H1 (cell line): ENCODE data around the gene ATXN2L. TPM values are rescaled to one million over a fixed set of nuclear protein-coding genes. Genes with fewer than 3 reads are reported as not detected.

Source experiments
- BACH1 ChIP-seq: IDR thresholded peaks from 2 replicates; pipeline ENCODE4 v1.6.1; 2012; ENCODE audit warnings: low read length, improper control_type of control experiment
- CEBPB ChIP-seq: IDR thresholded peaks from 2 replicates; pipeline ENCODE4 v1.6.1; 2012; ENCODE audit warnings: low read depth, low read length
- CHD2 ChIP-seq: IDR thresholded peaks from 2 replicates; pipeline ENCODE4 v1.6.1; 2012; ENCODE audit warnings: low read length, improper control_type of control experiment
- GTF2F1 ChIP-seq: IDR thresholded peaks from 2 replicates; pipeline ENCODE4 v1.6.1; 2012; ENCODE audit warnings: low read depth, low read length, improper control_type of control experiment, borderline replicate concordance
- JUND ChIP-seq: IDR thresholded peaks from 2 replicates; pipeline ENCODE4 v1.6.1; 2011; ENCODE audit warnings: mild to moderate bottlenecking, improper control_type of control experiment, low read length
- POLR2AphosphoS5 ChIP-seq: IDR thresholded peaks from 2 replicates; pipeline ENCODE4 v1.6.1; 2011; ENCODE audit warnings: low read depth, low read length
- SAP30 ChIP-seq: fragments of 300-600 bp; sonication (generic); IDR thresholded peaks from 2 replicates; pipeline ENCODE4 v1.7.1; 2012; ENCODE audit warnings: low read length, moderate library complexity, mild to moderate bottlenecking, inconsistent platforms; ENCODE audit not compliant: insufficient read depth, insufficient replicate concordance
- SIX5 ChIP-seq: IDR thresholded peaks from 2 replicates; pipeline ENCODE4 v1.6.1; 2011; ENCODE audit warnings: mild to moderate bottlenecking, low read depth, low read length
- polyA plus RNA-seq, 7 experiments: library from polyadenylated mRNA; depleted of rRNA in 3 of 7; stranded (reverse) in 5 of 7; unstranded in 2 of 7; fragments of >200 nt in 5 of 7; fragments of 200-250 nt in 2 of 7; gene quantifications; 1 replicate in 5 of 7; 2 replicates in 1 of 7; 4 replicates in 1 of 7; pipeline versions ENCODE4 v1.2.1 to v1.2.3, GENCODE V29; 2011 to 2013; ENCODE audit warnings: missing spikeins in 2 of 7, mixed read lengths in 2 of 7
- total RNA-seq: library from RNA; stranded (reverse); fragmentation: NEBNext Ultra II Directional; extraction: Animal tissue kit (Norgen Biotek cat#: 25700); gene quantifications from 2 replicates; pipeline ENCODE4 v1.2.1, GENCODE V29; 2021
- TF ChIP-seq, protein P1 (sequence below): fragments of 300-600 bp; sonication (generic); IDR thresholded peaks from 2 replicates; pipeline ENCODE4 v1.7.1; 2012; ENCODE audit warnings: low read length, moderate library complexity, mild to moderate bottlenecking, inconsistent platforms; ENCODE audit not compliant: insufficient replicate concordance
- TF ChIP-seq, protein P2 (sequence below): IDR thresholded peaks from 2 replicates; pipeline ENCODE4 v1.6.1; 2012; ENCODE audit warnings: low read length, inconsistent platforms

Gene ATXN2L
- total and polyA plus RNA-seq, 2 of the 8 experiments (the other 6 are each of a cell fraction or from before 2014, with no cell fraction given): 79.1 to 227 TPM

DNA sequence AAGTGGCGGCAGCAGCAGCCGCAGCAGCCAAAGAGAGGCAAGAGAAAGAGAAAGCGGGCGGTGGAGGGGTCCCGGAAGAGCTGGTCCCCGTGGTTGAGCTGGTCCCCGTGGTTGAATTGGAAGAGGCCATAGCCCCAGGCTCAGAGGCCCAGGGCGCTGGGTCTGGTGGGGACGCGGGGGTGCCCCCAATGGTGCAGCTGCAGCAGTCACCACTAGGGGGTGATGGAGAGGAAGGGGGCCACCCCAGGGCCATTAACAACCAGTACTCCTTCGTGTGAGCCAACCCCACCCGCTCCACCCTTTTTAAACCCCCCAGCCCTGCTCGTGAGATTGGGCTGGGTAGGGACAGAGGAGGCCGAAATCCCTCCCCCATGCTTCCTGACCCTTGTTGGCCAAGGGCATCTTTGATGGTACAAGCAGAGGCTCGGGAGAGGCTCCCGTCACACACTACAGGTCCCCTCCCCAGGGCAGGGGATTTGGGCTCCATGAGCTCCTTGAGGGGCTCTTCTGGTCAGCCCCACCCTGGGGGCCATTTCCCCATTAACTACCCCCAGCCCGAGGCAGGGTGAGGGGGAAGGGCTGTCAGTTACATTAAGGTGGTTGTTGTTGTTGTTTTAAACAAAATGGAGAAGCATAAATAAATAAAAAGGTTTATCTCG, 50.9 kb downstream of the ATXN2L start (continued):
- TF ChIP-seq, protein P1, sequence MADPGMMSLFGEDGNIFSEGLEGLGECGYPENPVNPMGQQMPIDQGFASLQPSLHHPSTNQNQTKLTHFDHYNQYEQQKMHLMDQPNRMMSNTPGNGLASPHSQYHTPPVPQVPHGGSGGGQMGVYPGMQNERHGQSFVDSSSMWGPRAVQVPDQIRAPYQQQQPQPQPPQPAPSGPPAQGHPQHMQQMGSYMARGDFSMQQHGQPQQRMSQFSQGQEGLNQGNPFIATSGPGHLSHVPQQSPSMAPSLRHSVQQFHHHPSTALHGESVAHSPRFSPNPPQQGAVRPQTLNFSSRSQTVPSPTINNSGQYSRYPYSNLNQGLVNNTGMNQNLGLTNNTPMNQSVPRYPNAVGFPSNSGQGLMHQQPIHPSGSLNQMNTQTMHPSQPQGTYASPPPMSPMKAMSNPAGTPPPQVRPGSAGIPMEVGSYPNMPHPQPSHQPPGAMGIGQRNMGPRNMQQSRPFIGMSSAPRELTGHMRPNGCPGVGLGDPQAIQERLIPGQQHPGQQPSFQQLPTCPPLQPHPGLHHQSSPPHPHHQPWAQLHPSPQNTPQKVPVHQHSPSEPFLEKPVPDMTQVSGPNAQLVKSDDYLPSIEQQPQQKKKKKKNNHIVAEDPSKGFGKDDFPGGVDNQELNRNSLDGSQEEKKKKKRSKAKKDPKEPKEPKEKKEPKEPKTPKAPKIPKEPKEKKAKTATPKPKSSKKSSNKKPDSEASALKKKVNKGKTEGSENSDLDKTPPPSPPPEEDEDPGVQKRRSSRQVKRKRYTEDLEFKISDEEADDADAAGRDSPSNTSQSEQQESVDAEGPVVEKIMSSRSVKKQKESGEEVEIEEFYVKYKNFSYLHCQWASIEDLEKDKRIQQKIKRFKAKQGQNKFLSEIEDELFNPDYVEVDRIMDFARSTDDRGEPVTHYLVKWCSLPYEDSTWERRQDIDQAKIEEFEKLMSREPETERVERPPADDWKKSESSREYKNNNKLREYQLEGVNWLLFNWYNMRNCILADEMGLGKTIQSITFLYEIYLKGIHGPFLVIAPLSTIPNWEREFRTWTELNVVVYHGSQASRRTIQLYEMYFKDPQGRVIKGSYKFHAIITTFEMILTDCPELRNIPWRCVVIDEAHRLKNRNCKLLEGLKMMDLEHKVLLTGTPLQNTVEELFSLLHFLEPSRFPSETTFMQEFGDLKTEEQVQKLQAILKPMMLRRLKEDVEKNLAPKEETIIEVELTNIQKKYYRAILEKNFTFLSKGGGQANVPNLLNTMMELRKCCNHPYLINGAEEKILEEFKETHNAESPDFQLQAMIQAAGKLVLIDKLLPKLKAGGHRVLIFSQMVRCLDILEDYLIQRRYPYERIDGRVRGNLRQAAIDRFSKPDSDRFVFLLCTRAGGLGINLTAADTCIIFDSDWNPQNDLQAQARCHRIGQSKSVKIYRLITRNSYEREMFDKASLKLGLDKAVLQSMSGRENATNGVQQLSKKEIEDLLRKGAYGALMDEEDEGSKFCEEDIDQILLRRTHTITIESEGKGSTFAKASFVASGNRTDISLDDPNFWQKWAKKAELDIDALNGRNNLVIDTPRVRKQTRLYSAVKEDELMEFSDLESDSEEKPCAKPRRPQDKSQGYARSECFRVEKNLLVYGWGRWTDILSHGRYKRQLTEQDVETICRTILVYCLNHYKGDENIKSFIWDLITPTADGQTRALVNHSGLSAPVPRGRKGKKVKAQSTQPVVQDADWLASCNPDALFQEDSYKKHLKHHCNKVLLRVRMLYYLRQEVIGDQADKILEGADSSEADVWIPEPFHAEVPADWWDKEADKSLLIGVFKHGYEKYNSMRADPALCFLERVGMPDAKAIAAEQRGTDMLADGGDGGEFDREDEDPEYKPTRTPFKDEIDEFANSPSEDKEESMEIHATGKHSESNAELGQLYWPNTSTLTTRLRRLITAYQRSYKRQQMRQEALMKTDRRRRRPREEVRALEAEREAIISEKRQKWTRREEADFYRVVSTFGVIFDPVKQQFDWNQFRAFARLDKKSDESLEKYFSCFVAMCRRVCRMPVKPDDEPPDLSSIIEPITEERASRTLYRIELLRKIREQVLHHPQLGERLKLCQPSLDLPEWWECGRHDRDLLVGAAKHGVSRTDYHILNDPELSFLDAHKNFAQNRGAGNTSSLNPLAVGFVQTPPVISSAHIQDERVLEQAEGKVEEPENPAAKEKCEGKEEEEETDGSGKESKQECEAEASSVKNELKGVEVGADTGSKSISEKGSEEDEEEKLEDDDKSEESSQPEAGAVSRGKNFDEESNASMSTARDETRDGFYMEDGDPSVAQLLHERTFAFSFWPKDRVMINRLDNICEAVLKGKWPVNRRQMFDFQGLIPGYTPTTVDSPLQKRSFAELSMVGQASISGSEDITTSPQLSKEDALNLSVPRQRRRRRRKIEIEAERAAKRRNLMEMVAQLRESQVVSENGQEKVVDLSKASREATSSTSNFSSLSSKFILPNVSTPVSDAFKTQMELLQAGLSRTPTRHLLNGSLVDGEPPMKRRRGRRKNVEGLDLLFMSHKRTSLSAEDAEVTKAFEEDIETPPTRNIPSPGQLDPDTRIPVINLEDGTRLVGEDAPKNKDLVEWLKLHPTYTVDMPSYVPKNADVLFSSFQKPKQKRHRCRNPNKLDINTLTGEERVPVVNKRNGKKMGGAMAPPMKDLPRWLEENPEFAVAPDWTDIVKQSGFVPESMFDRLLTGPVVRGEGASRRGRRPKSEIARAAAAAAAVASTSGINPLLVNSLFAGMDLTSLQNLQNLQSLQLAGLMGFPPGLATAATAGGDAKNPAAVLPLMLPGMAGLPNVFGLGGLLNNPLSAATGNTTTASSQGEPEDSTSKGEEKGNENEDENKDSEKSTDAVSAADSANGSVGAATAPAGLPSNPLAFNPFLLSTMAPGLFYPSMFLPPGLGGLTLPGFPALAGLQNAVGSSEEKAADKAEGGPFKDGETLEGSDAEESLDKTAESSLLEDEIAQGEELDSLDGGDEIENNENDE: no peak
- no peak for TF ChIP-seq SIX5
- no peak for TF ChIP-seq CHD2
- no peak for TF ChIP-seq SAP30
- no peak for TF ChIP-seq CEBPB
- peak; percentile 58; the same call in 1 of the 2 replicates for TF ChIP-seq JUND
- TF ChIP-seq POLR2AphosphoS5: no peak
- TF ChIP-seq GTF2F1: no peak
- no peak for TF ChIP-seq BACH1
- TF ChIP-seq, protein P2, sequence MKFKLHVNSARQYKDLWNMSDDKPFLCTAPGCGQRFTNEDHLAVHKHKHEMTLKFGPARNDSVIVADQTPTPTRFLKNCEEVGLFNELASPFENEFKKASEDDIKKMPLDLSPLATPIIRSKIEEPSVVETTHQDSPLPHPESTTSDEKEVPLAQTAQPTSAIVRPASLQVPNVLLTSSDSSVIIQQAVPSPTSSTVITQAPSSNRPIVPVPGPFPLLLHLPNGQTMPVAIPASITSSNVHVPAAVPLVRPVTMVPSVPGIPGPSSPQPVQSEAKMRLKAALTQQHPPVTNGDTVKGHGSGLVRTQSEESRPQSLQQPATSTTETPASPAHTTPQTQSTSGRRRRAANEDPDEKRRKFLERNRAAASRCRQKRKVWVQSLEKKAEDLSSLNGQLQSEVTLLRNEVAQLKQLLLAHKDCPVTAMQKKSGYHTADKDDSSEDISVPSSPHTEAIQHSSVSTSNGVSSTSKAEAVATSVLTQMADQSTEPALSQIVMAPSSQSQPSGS: no peak
